H7 (cell line): ENCODE results near the gene KIF5A. TPM values are rescaled to one million over a fixed set of nuclear protein-coding genes. Genes with fewer than 3 reads are reported as not detected.

ENCODE experiments used
- DNase-seq: peaks from one replicate; pipeline ENCODE4 v3.0.0; 2012
- H3K27me3 ChIP-seq: 2 replicates; pipeline ENCODE4 v1.6.0; 2011; ENCODE audit warnings: mild to moderate bottlenecking, low read length; ENCODE audit not compliant: control insufficient read depth, insufficient read depth
- H3K36me3 ChIP-seq: replicated peaks from 2 replicates; pipeline ENCODE4 v1.5.1; 2011; ENCODE audit warnings: low read length; ENCODE audit not compliant: control insufficient read depth, insufficient read depth
- H3K4me3 ChIP-seq: 2 replicates; pipeline ENCODE4 v1.5.1; 2011; ENCODE audit warnings: low read depth, mild to moderate bottlenecking, control low read depth, low read length, moderate library complexity; ENCODE audit not compliant: insufficient read depth
- total RNA-seq: library from RNA; depleted of rRNA; stranded (reverse); fragments of >200 nt; shearing (Covaris generic); gene quantifications from 2 replicates; pipeline ENCODE4 v1.2.3, GENCODE V29; 2014

KIF5A gene
- total RNA-seq, 1 experiment from 2014 or later: 1.0 TPM

DNA sequence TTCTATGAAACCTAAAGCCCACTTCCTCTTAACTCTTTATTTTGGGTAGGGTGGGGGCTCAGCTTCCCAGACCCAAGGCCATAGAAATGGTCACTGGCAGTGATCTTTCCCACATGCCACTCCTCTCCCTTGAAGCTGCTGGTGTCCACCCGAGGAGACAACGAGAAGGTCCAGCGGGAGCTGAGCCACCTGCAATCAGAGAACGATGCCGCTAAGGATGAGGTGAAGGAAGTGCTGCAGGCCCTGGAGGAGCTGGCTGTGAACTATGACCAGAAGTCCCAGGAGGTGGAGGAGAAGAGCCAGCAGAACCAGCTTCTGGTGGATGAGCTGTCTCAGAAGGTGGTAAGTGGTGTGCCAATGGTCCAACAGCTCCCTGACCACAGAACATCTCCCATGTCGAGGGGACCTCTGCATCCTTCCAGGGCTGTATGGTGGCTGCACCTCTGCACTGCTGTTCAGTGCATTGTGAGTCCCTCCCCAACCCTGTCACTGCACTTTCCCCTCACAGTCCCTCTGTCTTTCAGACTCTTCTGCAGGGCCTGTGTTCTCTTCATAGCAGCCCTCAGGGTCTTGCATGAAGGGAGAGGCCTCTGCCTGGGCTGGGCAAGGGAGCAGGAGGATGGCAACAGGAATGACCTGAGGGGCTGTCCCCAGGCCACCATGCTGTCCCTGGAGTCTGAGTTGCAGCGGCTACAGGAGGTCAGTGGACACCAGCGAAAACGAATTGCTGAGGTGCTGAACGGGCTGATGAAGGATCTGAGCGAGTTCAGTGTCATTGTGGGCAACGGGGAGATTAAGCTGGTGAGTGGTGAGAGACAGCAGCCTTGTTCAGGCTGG lies 22.3 kb downstream of the KIF5A start:
- no peaks in the 10 kb centered on the region; the same call in 1 of the 2 replicates for H3K27me3 ChIP-seq
- H3K36me3 ChIP-seq: peaks cover 19% of the 10 kb centered on the region
- DNase-seq: no peak
- H3K4me3 ChIP-seq: no peak overlapping the region

DNA sequence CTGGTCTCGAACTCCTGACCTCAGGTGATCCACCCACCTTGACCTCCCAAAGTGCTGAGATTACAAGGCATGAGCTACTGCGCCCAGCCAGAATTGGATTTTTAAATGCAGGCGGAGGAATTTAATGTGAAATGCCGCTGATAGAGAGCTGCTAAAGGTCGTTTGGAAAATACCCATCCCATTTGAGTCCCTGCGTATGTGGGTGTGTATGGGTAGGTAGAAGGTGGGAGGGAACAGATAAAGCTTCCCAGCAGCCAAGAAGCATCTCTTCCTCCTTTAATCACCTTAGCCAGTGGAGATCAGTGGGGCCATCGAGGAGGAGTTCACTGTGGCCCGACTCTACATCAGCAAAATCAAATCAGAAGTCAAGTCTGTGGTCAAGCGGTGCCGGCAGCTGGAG lies 25.0 kb downstream of the KIF5A start:
- DNase-seq: no peak
- Histone ChIP-seq H3K27me3 (no peaks in the 10 kb centered on the region; the same call in 1 of the 2 replicates), H3K36me3 (peaks cover 21% of the 10 kb centered on the region), H3K4me3 (no peak overlapping the region)

DNA sequence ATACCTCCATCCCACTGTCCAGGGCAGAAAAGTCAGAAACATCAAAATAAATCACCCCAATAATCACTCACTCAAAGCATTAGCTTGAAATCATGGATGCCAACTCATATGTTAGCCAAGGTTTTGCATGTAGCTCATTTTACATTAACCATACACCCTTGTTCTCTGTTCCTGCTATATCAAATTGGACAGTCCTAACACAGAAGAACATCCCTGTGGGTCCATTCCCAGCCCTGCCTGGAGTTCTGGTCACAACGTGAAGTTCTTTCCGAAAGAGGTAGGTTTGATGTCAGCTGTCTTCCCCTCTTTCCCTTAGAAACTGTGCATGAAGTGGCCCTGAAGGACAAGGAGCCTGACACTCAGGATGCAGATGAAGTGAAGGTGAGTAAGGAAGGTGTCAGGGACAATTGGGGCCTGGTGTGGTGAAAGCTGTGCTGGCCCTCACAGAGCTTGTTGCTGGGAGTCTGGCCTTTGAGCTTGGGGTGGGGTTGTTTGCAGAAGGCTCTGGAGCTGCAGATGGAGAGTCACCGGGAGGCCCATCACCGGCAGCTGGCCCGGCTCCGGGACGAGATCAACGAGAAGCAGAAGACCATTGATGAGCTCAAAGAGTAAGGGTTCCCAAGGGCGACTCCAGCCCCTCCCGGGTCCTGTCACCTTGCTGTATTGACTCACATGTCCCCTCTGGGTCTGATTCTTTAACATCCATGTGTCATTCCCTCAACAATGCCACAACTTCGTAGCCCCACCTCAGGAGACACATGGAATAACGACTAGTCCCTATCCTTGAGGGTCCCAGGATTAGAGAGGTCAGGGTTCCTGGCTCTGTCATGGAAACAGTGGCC lies 26.1 kb downstream of the KIF5A start:
- H3K4me3 ChIP-seq: no peak overlapping the region
- H3K27me3 ChIP-seq: no peaks in the 10 kb centered on the region; the same call in 1 of the 2 replicates
- no peak for DNase-seq
- H3K36me3 ChIP-seq: peaks cover 21% of the 10 kb centered on the region

DNA sequence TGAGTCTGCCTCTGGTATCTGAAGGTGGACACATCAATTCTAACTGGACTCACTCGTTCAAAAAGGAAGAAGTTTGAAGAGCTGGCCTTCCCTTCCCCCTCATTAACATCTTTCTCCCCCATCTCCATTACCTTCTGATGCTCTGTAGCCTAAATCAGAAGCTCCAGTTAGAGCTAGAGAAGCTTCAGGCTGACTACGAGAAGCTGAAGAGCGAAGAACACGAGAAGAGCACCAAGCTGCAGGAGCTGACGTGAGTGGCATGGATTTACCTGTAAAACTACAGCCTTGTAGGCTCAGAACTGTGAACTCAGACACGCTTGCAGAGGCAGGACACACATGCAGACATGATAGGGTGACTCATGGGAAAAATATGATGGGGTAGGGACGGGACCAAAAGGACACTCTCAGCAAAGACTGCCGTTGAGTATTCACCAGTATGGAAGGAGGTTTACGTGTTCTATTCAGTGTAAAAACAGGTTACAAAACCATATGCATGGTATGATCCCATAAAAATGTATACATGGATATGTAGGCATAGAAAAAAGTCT lies 26.8 kb downstream of the KIF5A start:
- Histone ChIP-seq H3K27me3 (no peaks in the 10 kb centered on the region; the same call in 1 of the 2 replicates), H3K4me3 (no peak overlapping the region), H3K36me3 (peaks cover 28% of the 10 kb centered on the region)
- DNase-seq: no peak

DNA sequence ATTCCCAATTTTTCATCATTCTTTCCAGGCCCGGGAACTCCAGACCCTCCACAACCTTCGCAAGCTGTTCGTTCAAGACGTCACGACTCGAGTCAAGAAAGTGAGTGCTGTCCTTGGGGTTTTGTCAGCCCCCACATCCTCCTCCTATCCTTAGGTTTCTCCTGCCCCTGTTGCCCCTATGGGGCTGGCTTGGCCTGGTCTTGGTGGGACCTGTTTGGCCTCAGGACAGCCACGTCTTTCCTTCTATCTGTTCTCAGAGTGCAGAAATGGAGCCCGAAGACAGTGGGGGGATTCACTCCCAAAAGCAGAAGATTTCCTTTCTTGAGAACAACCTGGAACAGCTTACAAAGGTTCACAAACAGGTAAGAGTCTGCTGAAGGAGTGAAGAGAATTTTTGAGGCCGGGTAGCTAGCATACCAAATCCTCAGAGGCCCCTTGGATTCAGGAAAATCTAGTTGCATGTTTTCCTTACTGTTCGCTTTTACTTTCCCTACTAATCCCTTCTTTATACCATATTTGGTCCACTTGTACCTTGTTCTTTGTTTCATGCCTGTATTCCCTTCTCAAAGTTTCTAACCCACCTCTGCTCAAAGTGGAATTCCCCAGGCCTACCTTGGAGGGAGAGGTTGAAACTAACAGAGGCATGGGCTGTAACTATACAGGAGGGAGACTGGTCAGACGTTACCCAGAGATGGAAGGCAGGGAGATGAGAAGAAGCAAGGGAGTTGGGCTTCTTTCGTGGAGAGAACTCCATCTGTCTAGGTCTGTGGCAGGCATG lies 28.3 kb downstream of the KIF5A start:
- Histone ChIP-seq H3K36me3 (peaks cover 21% of the 10 kb centered on the region), H3K4me3 (no peak overlapping the region), H3K27me3 (no peaks in the 10 kb centered on the region; the same call in 1 of the 2 replicates)
- DNase-seq: no peak

DNA sequence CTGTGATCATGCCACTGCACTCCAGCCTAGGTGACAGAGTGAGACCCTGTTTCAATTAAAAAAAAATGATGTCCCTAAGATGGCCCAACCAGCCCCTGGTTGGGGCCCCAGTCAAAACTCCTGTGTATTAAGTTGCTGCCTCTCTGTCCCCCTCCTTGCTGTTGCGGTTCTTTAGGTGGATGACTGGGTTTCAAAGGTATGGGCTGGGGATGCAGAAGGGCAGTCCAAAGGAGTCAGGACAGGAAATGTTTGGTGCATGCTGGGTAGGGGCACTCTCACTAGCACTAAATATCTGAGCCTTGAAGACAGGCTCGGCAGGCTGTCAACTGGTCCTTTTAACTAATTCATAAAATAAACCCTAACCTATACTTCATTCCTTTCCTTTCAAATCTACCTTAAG lies 29.2 kb downstream of the KIF5A start:
- Histone ChIP-seq H3K27me3 (no peaks in the 10 kb centered on the region; the same call in 1 of the 2 replicates), H3K4me3 (no peak overlapping the region), H3K36me3 (peaks cover 21% of the 10 kb centered on the region)
- DNase-seq: no peak

DNA sequence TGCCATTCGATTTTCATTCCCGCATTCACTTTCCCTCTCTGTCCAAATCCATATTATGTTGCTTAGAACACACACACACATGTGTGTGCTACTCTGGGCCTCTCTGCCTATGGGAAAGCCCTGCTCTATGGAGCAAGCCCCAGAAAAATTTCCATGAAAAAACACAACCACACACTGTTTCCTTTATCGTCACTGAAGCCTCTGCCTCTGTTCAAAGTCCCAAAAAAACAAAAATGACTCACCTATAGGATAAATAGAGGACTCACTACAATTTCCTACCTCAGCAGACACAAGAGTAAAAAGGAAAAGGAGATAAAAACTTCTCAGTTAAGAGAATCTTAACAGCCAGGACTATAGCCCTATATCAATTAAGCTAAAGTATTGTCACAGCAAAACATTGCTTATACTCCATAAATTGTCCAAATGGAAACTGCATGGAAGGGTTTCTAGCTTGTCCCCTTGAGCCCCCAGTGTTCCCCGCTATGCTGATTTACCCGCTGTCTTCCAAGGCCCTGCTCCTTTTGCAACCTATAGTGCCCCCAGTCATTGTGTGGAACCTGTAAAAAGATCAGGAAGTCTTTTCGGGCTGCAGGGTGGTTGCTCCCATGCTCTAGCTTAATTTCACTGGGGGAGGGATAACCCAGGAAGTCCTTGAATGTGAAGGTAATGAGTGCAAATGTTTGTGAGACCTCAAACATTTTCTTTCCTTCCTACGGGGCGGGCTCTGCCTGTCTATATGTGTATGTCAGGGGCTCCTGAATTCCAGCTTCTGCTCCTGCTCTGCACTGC lies 30.0 kb downstream of the KIF5A start:
- H3K36me3 ChIP-seq: peaks cover 21% of the 10 kb centered on the region

GRCh38 chr12:57580466-57580795 lies 30.6 kb downstream of the KIF5A start:
- peaks cover 2% of the 10 kb centered on the region; the same call in 1 of the 2 replicates for H3K27me3 ChIP-seq
- DNase-seq: no peak
- no peak overlapping the region for H3K4me3 ChIP-seq
- peaks cover 19% of the 10 kb centered on the region for H3K36me3 ChIP-seq

More for the DNA sequence above, 30.0 kb downstream of the KIF5A start:
- H3K4me3 ChIP-seq: no peak overlapping the region
- H3K27me3 ChIP-seq: no peaks in the 10 kb centered on the region; the same call in 1 of the 2 replicates
- DNase-seq: no peak

DNA sequence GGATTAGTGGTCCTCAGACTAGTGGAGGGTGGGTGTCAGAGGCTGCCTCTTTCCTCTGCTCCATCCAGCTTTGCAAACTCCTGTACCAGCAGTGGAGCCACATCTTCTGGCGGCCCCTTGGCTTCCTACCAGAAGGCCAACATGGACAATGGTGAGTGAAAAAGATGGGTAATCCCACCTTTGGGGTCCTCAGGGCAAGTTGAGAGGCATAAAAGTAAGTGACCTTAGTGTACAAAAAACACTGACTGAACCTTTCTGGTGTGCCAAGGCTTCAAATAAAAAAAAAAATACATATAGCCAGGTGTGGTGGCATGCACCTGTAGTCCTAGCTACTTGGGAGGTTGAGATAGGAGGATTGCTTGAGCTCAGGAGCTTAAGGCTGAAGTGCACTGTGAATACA lies 32.0 kb downstream of the KIF5A start:
- no peak for DNase-seq
- H3K36me3 ChIP-seq: peaks cover 13% of the 10 kb centered on the region
- H3K27me3 ChIP-seq: peaks cover 3% of the 10 kb centered on the region; the same call in 1 of the 2 replicates
- H3K4me3 ChIP-seq: no peak overlapping the region

- Histone ChIP-seq H3K4me3 (no peak overlapping the region), H3K27me3 (peaks cover 3% of the 10 kb centered on the region; the same call in 1 of the 2 replicates), H3K36me3 (peaks cover 13% of the 10 kb centered on the region)
- no peak for DNase-seq
Observed at GRCh38 chr12:57582440-57582839, 32.6 kb downstream of the KIF5A start.

GRCh38 chr12:57583008-57583831 lies 33.4 kb downstream of the KIF5A start:
- no peak overlapping the region for H3K4me3 ChIP-seq
- peaks cover 9% of the 10 kb centered on the region for H3K36me3 ChIP-seq
- DNase-seq: peak; percentile 92
- H3K27me3 ChIP-seq: peaks cover 5% of the 10 kb centered on the region

DNA sequence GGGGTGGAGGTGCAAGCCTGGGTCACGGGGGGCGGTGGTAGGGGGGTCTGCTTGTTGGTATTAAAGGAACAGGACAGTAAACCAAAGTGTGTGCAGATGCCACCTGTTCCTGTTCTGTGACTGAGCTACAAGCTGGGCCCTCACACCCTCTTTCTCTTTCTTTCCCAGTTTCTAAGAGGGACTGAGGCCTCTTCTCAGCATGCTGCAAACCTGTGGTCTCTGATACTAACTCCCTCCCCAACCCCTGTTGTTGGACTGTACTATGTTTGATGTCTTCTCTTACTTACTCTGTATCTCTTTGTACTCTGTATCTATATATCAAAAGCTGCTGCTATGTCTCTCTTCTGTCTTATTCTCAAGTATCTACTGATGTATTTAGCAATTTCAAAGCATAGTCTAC lies 34.2 kb downstream of the KIF5A start:
- no peak overlapping the region for H3K4me3 ChIP-seq
- H3K36me3 ChIP-seq: peaks cover 9% of the 10 kb centered on the region
- H3K27me3 ChIP-seq: peaks cover 8% of the 10 kb centered on the region
- DNase-seq: no peak

DNA sequence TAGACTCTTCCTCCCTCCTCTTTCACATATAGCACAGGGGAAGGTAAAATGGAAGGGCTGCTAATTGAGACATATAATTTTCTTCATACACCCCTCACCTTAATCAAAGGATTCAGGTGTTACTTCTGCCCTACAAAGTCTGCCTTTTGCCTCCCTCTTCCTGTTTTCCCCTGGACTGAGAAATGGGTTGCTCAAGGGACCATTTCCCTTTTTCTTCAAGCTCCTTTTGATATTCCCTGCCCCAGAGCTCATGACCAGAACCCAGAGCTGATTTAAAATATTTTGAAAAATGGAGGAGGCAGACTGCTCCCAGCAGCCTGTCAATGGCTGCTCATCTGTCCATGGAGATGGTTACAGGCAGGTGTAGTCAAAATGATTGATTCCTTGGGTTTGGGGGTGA lies 34.8 kb downstream of the KIF5A start:
- Histone ChIP-seq H3K27me3 (peaks cover 8% of the 10 kb centered on the region), H3K36me3 (peaks cover 9% of the 10 kb centered on the region), H3K4me3 (no peak overlapping the region)
- DNase-seq: no peak
